ENCODE measurements around the gene RPS6KB2.
"Not testable (repeated sequence)": the region's sequence is repeated elsewhere in the genome, so short reads cannot be mapped to it uniquely, and the experiment has no call there.

The RPS6KB2 gene

DNA sequence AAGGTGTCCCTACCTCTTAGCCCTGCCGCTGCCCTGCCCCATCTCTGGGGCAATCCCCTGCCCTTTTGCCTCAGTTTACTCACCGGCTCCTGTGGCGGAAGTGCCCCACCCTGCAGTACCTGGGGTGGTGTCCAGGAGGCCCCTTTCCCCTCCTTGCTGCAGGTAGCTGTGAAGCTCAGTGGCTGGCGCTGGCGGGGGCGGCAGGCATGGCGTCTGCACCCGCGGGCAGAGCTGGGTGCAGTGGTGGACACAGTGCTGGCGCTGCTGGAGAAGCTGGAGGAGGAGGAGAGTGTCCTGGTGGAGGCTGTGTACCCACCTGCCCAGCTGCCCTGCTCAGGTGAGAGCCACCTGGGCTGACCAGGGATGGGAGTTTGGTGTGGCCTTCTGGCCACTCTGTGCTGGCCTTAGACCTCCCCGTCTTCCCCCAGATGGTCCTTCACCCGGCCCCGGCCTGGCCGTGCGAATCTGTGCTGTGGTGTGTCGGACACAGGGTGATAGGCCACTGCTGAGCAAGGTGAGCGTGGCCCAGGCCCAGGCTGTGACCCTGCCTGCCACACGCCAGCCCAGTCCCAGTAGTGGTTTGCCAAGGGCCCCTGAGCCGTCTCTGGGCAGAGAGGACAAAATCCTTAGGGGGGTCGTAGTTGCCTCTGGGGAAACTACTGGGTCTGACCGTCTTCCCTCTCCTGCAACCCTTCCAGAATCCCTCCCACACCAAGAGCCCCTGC lies 8.8 kb upstream of the RPS6KB2 start:
- peaks cover 21% of the 10 kb centered on the region for H3K36me3 Mint-ChIP-seq (ENCODE audit: insufficient read depth)
- H3K27me3 Mint-ChIP-seq, result no peaks in the 10 kb centered on the region
- DNase-seq, result no peak
- peak overlapping the region; percentile 79 to 89 for H3K27ac Mint-ChIP-seq
- H3K4me3 Mint-ChIP-seq, result peak overlapping the region; percentile 72 to 82
- no peak for ATAC-seq (replicated peaks)
- peaks cover 46 to 54% of the 10 kb centered on the region in 2 donors for H3K4me1 Mint-ChIP-seq (ENCODE audit: low read depth in 2 of 2)
- H3K9me3 Mint-ChIP-seq, result no peaks in the 10 kb centered on the region

GRCh38 chr11:67420147-67420645 lies 8.1 kb upstream of the RPS6KB2 start:
- peak overlapping the region; percentile 79 to 89 for H3K27ac Mint-ChIP-seq
- H3K27me3 Mint-ChIP-seq, result no peaks in the 10 kb centered on the region
- DNase-seq (no peak), ATAC-seq (replicated peaks) (no peak)
- H3K9me3 Mint-ChIP-seq, result no peaks in the 10 kb centered on the region
- peaks cover 45 to 53% of the 10 kb centered on the region in 2 donors for H3K4me1 Mint-ChIP-seq (ENCODE audit: low read depth in 2 of 2)
- H3K4me3 Mint-ChIP-seq, result peak overlapping the region; percentile 72 to 82
- H3K36me3 Mint-ChIP-seq (ENCODE audit: insufficient read depth), result peaks cover 17% of the 10 kb centered on the region

DNA sequence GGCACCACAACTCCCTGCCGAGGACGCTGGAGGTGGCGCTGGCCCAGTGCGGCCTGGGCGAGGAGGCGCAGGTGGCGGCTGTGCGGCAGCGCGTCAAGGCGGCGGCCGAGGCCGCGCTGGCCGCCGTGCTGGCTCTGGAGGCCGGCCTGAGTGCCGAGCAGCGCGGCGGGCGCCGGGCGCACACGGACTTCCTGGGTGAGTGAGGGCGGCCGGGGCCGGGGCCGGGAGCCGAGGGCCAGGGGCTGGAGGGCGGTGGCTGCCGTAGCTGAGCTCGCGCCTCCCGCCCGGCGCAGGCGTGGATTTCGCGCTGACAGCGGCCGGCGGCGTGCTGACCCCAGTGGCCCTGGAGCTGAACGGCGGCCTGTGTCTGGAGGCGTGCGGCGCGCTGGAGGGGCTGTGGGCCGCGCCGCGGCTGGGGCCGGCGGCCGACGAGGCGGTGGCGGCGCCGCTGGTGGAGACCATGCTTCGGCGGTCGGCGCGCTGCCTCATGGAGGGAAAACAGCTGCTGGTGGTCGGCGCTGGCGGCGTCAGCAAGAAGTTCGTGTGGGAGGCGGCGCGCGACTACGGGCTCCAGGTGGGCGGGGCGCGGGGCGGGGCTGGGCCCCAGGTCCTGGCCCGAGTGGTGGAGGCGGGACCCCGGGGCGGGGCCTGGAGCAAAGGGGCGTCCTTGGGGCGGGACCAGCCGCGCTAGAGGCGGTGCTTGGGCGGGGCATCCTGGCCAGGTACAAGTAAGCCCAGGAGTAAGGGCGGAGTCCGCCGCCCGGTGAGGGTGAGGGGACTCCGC lies 7.5 kb upstream of the RPS6KB2 start:
- Mint-ChIP-seq H3K27ac (peak overlapping the region; percentile 79 to 89), H3K36me3 (ENCODE audit: insufficient read depth) (peaks cover 16% of the 10 kb centered on the region), H3K27me3 (no peaks in the 10 kb centered on the region), H3K4me3 (peak overlapping the region; percentile 72 to 82), H3K9me3 (no peaks in the 10 kb centered on the region), H3K4me1 (ENCODE audit: low read depth in 2 of 2) (peaks cover 44 to 52% of the 10 kb centered on the region in 2 donors)
- ATAC-seq (replicated peaks), result peak; percentile 82
- peak; percentile 96 to 99 (median 98) for DNase-seq

- Mint-ChIP-seq H3K27ac (peak overlapping the region; percentile 29 to 65), H3K9me3 (no peaks in the 10 kb centered on the region), H3K4me1 (ENCODE audit: low read depth in 2 of 2) (peaks cover 40 to 45% of the 10 kb centered on the region in 2 donors), H3K4me3 (peak overlapping the region; percentile 62 to 72), H3K36me3 (ENCODE audit: insufficient read depth) (peaks cover 14% of the 10 kb centered on the region), H3K27me3 (no peaks in the 10 kb centered on the region)
- ATAC-seq (replicated peaks), result no peak
- no peak for DNase-seq
Measured at GRCh38 chr11:67421430-67422031, 6.8 kb upstream of the RPS6KB2 start.

- no peaks in the 10 kb centered on the region for H3K27me3 Mint-ChIP-seq
- DNase-seq (no peak), ATAC-seq (replicated peaks) (no peak)
- peak overlapping the region; percentile 35 to 45 for H3K4me3 Mint-ChIP-seq
- H3K9me3 Mint-ChIP-seq, result no peaks in the 10 kb centered on the region
- peaks cover 36 to 38% of the 10 kb centered on the region in 2 donors for H3K4me1 Mint-ChIP-seq (ENCODE audit: low read depth in 2 of 2)
- peaks cover 22% of the 10 kb centered on the region for H3K36me3 Mint-ChIP-seq (ENCODE audit: insufficient read depth)
- no peak overlapping the region for H3K27ac Mint-ChIP-seq
Measured at GRCh38 chr11:67422891-67423290, 5.4 kb upstream of the RPS6KB2 start.

DNA sequence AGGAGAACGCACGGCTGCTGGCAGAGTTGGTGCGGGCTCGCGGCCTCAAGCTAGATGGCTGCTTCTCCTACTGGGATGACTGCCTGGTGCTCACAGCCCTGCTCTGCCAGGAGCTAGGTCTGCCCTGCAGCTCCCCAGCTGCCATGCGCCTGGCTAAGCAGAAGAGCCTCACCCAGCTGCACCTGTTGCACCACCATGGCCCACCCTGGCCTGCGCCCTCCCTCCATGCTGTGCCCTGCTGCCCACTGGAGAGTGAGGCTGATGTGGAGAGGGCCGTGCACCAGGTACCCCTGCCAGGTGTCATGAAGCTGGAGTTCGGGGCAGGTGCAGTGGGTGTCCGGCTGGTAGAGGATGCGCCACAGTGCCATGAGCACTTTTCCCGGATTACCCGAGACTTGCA lies 4.8 kb upstream of the RPS6KB2 start:
- Mint-ChIP-seq H3K4me3 (no peak overlapping the region), H3K4me1 (ENCODE audit: low read depth in 2 of 2) (peaks cover 36 to 37% of the 10 kb centered on the region in 2 donors), H3K27ac (no peak overlapping the region), H3K36me3 (ENCODE audit: insufficient read depth) (peaks cover 28% of the 10 kb centered on the region), H3K9me3 (no peaks in the 10 kb centered on the region), H3K27me3 (no peaks in the 10 kb centered on the region)
- ATAC-seq (replicated peaks) (no peak), DNase-seq (no peak)

DNA sequence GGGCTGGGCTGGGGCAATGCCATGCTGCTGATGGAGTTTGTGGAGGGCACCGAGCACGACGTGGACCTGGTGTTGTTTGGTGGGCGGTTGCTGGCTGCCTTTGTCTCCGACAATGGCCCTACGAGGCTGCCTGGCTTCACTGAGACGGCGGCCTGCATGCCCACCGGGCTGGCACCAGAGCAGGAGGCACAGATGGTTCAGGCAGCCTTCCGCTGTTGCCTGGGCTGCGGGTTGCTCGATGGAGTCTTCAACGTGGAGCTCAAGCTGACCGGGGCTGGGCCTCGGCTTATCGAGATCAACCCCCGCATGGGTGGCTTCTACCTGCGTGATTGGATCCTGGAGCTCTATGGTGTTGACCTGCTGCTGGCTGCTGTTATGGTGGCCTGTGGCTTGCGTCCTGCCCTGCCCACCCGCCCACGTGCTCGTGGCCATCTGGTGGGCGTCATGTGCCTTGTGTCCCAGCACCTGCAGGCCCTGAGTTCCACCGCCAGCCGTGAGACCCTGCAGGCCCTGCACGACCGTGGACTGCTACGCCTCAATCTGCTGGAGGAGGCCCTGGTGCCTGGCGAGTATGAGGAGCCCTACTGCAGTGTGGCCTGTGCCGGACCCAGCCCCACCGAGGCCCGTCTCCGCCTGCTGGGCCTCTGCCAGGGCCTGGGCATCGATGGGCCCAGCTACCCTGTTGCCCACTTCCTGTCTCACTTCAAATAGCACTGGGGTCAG lies 4.2 kb upstream of the RPS6KB2 start:
- Mint-ChIP-seq H3K36me3 (ENCODE audit: insufficient read depth) (peaks cover 33% of the 10 kb centered on the region), H3K27me3 (no peaks in the 10 kb centered on the region), H3K4me1 (ENCODE audit: low read depth in 2 of 2) (peaks cover 34 to 40% of the 10 kb centered on the region in 2 donors), H3K27ac (no peak overlapping the region), H3K9me3 (no peaks in the 10 kb centered on the region), H3K4me3 (no peak overlapping the region)
- DNase-seq (no peak), ATAC-seq (replicated peaks) (no peak)

DNA sequence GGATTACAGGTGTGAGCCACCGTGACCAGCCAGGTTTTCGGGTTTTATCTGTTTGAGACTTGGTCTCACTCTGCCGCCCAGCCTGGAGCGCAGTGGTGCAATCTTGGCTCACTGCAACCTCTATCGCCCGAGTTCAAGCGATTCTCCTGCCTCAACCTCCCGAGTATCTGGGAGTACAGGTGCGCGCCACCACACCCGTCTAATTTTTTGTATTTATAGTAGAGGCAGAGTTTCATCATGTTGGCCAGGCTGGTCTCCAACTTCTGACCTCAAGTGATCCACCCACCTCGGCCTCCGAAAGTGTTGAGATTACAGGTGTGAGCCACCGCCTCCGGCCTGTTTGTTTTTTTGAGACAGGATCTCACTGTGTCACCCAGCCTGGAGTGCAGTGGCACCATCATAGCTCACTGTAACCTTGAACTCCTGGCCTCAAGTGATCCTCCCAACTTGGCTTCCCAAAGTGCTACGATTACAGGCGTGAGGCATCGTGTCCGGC lies 882 bp upstream of the RPS6KB2 start:
- DNase-seq; H3K27me3 Mint-ChIP-seq; ATAC-seq (replicated peaks); H3K9me3 Mint-ChIP-seq: not testable (repeated sequence)
- Mint-ChIP-seq H3K4me3 (peak overlapping the region; percentile 93 to 94), H3K4me1 (ENCODE audit: low read depth in 2 of 2) (peaks cover 30 to 37% of the 10 kb centered on the region in 2 donors), H3K27ac (peak overlapping the region; percentile 96 to 97), H3K36me3 (ENCODE audit: insufficient read depth) (peaks cover 37% of the 10 kb centered on the region)

DNA sequence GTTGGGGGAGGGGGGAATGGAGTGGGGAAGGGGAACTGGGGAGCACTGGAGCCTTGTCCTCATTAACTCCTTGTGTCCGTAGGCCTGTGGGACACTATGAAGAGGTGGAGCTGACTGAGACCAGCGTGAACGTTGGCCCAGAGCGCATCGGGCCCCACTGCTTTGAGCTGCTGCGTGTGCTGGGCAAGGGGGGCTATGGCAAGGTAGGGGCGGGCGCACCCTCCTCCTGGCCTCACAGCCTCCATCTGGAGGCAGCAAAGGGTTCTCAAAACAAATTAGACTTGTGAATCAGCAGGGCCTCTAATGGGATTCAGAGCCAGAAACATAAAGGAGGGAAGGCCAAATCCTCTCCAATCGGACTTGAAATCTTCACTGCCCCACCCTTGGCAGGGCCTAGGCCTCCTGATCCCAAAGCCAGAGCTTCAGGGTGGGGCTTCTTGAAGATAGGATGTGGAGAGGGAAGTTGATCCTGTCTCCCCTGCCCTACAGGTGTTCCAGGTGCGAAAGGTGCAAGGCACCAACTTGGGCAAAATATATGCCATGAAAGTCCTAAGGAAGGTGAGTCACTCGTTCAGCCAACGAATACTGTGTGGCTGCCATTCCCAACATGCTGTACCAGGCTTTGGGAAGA lies 859 bp downstream of the RPS6KB2 start:
- Mint-ChIP-seq H3K36me3 (ENCODE audit: insufficient read depth) (peaks cover 46% of the 10 kb centered on the region), H3K9me3 (no peaks in the 10 kb centered on the region), H3K4me3 (peak overlapping the region; percentile 93 to 94), H3K4me1 (ENCODE audit: low read depth in 2 of 2) (peaks cover 42 to 44% of the 10 kb centered on the region in 2 donors), H3K27me3 (no peaks in the 10 kb centered on the region), H3K27ac (peak overlapping the region; percentile 96 to 97)
- ATAC-seq (replicated peaks) (no peak), DNase-seq (no peak)

- DNase-seq (no peak), ATAC-seq (replicated peaks) (no peak)
- peaks cover 44 to 46% of the 10 kb centered on the region in 2 donors for H3K4me1 Mint-ChIP-seq (ENCODE audit: low read depth in 2 of 2)
- H3K36me3 Mint-ChIP-seq (ENCODE audit: insufficient read depth), result peaks cover 51% of the 10 kb centered on the region
- H3K27me3 Mint-ChIP-seq, result no peaks in the 10 kb centered on the region
- peak overlapping the region; percentile 27 to 34 for H3K4me3 Mint-ChIP-seq
- H3K27ac Mint-ChIP-seq, result peak overlapping the region in 1 of 2 donors; percentile 78
- no peaks in the 10 kb centered on the region for H3K9me3 Mint-ChIP-seq
Measured at GRCh38 chr11:67429722-67430121, 1.4 kb downstream of the RPS6KB2 start.

GRCh38 chr11:67431346-67432249 lies 3.3 kb downstream of the RPS6KB2 start:
- DNase-seq (no peak), ATAC-seq (replicated peaks) (no peak)
- H3K9me3 Mint-ChIP-seq, result no peaks in the 10 kb centered on the region
- peaks cover 70% of the 10 kb centered on the region for H3K36me3 Mint-ChIP-seq (ENCODE audit: insufficient read depth)
- H3K4me1 Mint-ChIP-seq (ENCODE audit: low read depth in 2 of 2), result peaks cover 48 to 56% of the 10 kb centered on the region in 2 donors
- no peaks in the 10 kb centered on the region for H3K27me3 Mint-ChIP-seq
- peak overlapping the region; percentile 84 to 97 for H3K27ac Mint-ChIP-seq
- peak overlapping the region; percentile 35 to 42 for H3K4me3 Mint-ChIP-seq
